Breast epithelium (tissue), 4 donors: ENCODE results near the gene SSH2. TPM values are rescaled to one million over a fixed set of nuclear protein-coding genes. Genes with fewer than 3 reads are reported as not detected.

Source experiments
- DNase-seq, 2 donors: peaks; one replicate each; pipeline ENCODE4 v3.0.0-alpha.2; 2019; ENCODE audit warnings: low spot score in 2 of 2
- H3K27ac ChIP-seq, 2 donors: fragments of 200-600 bp; sonication (generic) in 1 of 2; one replicate each; pipeline ENCODE4 v1.5.1; 2016 to 2019; ENCODE audit warnings: mild to moderate bottlenecking in 1 of 2
- H3K27me3 ChIP-seq, 2 donors: fragments of 200-600 bp; sonication (generic) in 1 of 2; one replicate each; pipeline versions ENCODE4 v1.5.1 to v1.6.0; 2017 to 2019; ENCODE audit warnings: control low read depth in 1 of 2, mild to moderate bottlenecking in 1 of 2
- H3K36me3 ChIP-seq: fragments of 200-600 bp; one replicate; pipeline ENCODE4 v1.5.1; 2019
- H3K4me1 ChIP-seq, 2 donors: fragments of 200-600 bp; sonication (generic); one replicate each; pipeline ENCODE4 v1.5.1; 2016 to 2019; ENCODE audit warnings: control low read depth in 1 of 2
- H3K4me3 ChIP-seq, 3 donors: fragments of 200-600 bp; sonication (generic); 1 replicate in 2 of 3; 2 replicates in 1 of 3; pipeline ENCODE4 v1.5.1; 2016 to 2019; ENCODE audit warnings: mild to moderate bottlenecking in 3 of 3, moderate library complexity in 2 of 3
- H3K9me3 ChIP-seq, 2 donors: fragments of 200-600 bp; sonication (generic) in 1 of 2; one replicate each; pipeline ENCODE4 v1.5.1; 2016 to 2019; ENCODE audit warnings: control low read depth in 1 of 2
- CTCF ChIP-seq, 3 donors: fragments of 450-650 bp; IDR thresholded peaks; one replicate each; pipeline ENCODE4 v1.5.1; 2016 to 2017; ENCODE audit warnings: antibody characterized with exemption in 3 of 3, mild to moderate bottlenecking in 3 of 3, moderate library complexity in 3 of 3
- POLR2A ChIP-seq: fragments of 450-650 bp; IDR thresholded peaks from one replicate; pipeline ENCODE4 v1.6.1; 2016; ENCODE audit warnings: antibody characterized with exemption, mild to moderate bottlenecking, moderate library complexity
- POLR2AphosphoS5 ChIP-seq, 3 donors: sonication (generic); formaldehyde crosslinking; IDR thresholded peaks; one replicate each; pipeline ENCODE4 v1.6.1; 2017; ENCODE audit warnings: antibody characterized with exemption in 3 of 3
- intact Hi-C: fragments of 100-400 bp; cut with DNase I; formaldehyde crosslinking; loops from one replicate; pipeline ENCODE4 v1.15.1; 2023; ENCODE audit warnings: low total_unique reads
- total RNA-seq, 3 donors: library from RNA; depleted of rRNA; stranded (reverse); fragments of >200 nt; gene quantifications; one replicate each; pipeline ENCODE4 v1.1.0, GENCODE V29; 2016

Gene SSH2
- total RNA-seq, 3 donors from 2014 or later: 23.0 to 64.2 (median 25.9) TPM

- DNase-seq: no peak
- H3K27me3 ChIP-seq: no peaks in the 10 kb centered on the region
- intact Hi-C loops: no loop called here
- no peak overlapping the region for H3K27ac ChIP-seq
- no peak overlapping the region for H3K4me3 ChIP-seq
- H3K36me3 ChIP-seq: no peaks in the 10 kb centered on the region
- H3K9me3 ChIP-seq: no peaks in the 10 kb centered on the region
- no peak for TF ChIP-seq CTCF (IDR thresholded peaks at IDR 0.05)
- TF ChIP-seq POLR2A: no peak
- TF ChIP-seq POLR2AphosphoS5 (IDR thresholded peaks at IDR 0.05): no peak
- no peaks in the 10 kb centered on the region for H3K4me1 ChIP-seq
Measured at GRCh38 chr17:29749045-29749825, 180.8 kb downstream of the SSH2 start.

- no peak for DNase-seq
- H3K27ac ChIP-seq: no peak overlapping the region
- H3K27me3 ChIP-seq: no peaks in the 10 kb centered on the region
- no peaks in the 10 kb centered on the region for H3K36me3 ChIP-seq
- no peaks in the 10 kb centered on the region for H3K9me3 ChIP-seq
- no peaks in the 10 kb centered on the region for H3K4me1 ChIP-seq
- intact Hi-C loops: no loop called here
- no peak overlapping the region for H3K4me3 ChIP-seq
- TF ChIP-seq CTCF (IDR thresholded peaks at IDR 0.05) (no peak), POLR2A (no peak), POLR2AphosphoS5 (IDR thresholded peaks at IDR 0.05) (no peak)
Measured at GRCh38 chr17:29748400-29748799, 181.6 kb downstream of the SSH2 start.

- no peak for DNase-seq
- Histone ChIP-seq H3K27ac (no peak overlapping the region), H3K4me3 (no peak overlapping the region), H3K36me3 (no peaks in the 10 kb centered on the region), H3K27me3 (no peaks in the 10 kb centered on the region), H3K9me3 (no peaks in the 10 kb centered on the region), H3K4me1 (no peaks in the 10 kb centered on the region)
- TF ChIP-seq POLR2A (no peak), CTCF (IDR thresholded peaks at IDR 0.05) (no peak), POLR2AphosphoS5 (IDR thresholded peaks at IDR 0.05) (no peak)
- intact Hi-C loops: no loop called here
Measured at GRCh38 chr17:29747660-29748059, 182.4 kb downstream of the SSH2 start.

DNA sequence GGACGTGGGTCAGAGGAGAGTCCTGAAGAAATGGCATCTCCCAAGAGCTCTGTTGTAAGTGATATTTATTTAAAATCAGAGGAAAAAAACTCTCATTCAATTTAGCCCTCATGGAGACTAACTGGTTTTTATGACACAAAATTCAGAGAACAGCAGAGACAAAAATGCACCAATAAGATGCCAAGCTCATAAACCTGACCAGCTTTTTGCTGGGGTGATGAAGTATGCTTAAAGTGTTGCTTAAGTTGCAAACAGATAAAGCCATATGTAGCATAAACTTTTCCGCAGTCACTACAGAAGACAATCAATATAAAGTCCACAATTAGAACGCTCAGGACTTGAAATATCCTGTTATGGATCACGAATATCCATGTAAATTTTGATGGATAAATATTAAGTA, 183.4 kb downstream of the SSH2 start:
- Histone ChIP-seq H3K9me3 (no peaks in the 10 kb centered on the region), H3K36me3 (no peaks in the 10 kb centered on the region), H3K4me1 (no peaks in the 10 kb centered on the region), H3K27ac (no peak overlapping the region), H3K27me3 (no peaks in the 10 kb centered on the region), H3K4me3 (no peak overlapping the region)
- no peak for TF ChIP-seq POLR2A
- no peak for TF ChIP-seq POLR2AphosphoS5 (IDR thresholded peaks at IDR 0.05)
- no peak for TF ChIP-seq CTCF (IDR thresholded peaks at IDR 0.05)
- intact Hi-C loops: no loop called here
- no peak for DNase-seq

DNA sequence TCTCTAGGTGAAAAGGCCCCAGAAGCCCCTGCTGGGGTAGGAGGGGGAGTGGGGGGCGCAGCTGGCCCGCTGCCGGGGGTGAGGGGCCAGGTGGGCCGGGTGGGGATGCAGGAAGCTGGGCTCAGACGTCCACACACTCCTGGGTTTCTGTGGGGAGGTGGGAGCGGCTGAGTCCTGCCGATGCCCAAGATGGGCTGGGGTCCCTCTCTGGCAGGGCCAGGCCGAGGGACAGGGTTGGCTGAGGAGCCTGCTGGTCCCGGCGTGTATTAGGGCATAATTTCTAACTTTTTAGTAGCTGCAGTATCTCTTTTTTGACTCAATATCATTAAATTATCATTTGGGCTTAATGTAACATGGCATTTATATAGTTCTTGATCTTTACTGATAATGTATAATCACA, 185.9 kb downstream of the SSH2 start:
- Histone ChIP-seq H3K36me3 (no peaks in the 10 kb centered on the region), H3K4me1 (no peaks in the 10 kb centered on the region), H3K27ac (no peak overlapping the region), H3K9me3 (no peaks in the 10 kb centered on the region), H3K4me3 (no peak overlapping the region), H3K27me3 (no peaks in the 10 kb centered on the region)
- intact Hi-C loops: no loop called here
- no peak for TF ChIP-seq CTCF (IDR thresholded peaks at IDR 0.05)
- TF ChIP-seq POLR2A: no peak
- TF ChIP-seq POLR2AphosphoS5 (IDR thresholded peaks at IDR 0.05): no peak
- no peak for DNase-seq
